HEK293 (cell line): ENCODE data around the gene CDNF.
A peak's percentile ranks its signal among the peaks of the same experiment; 100 is the strongest.

Experiments
- EGR2 ChIP-seq: fragments of 450-650 bp; formaldehyde crosslinking; IDR thresholded peaks from 2 replicates; pipeline ENCODE4 v1.5.1; 2016; ENCODE audit warnings: low read depth, missing biosample characterization, missing genetic modification characterization
- INSM2 ChIP-seq: fragments of 450-650 bp; formaldehyde crosslinking; IDR thresholded peaks from 2 replicates; pipeline ENCODE4 v1.5.1; 2016; ENCODE audit warnings: missing biosample characterization, missing genetic modification characterization
- KLF17 ChIP-seq: fragments of 450-650 bp; formaldehyde crosslinking; IDR thresholded peaks from 2 replicates; pipeline ENCODE4 v1.5.1; 2016; ENCODE audit warnings: missing biosample characterization, missing genetic modification characterization
- MYNN ChIP-seq: fragments of 450-650 bp; formaldehyde crosslinking; IDR thresholded peaks from 2 replicates; pipeline ENCODE4 v1.5.1; 2016; ENCODE audit warnings: missing biosample characterization, missing genetic modification characterization, borderline replicate concordance
- REPIN1 ChIP-seq: fragments of 450-650 bp; formaldehyde crosslinking; IDR thresholded peaks from 2 replicates; pipeline ENCODE4 v1.5.1; 2017; ENCODE audit warnings: missing biosample characterization, missing genetic modification characterization, low read depth
- ZFP37 ChIP-seq: fragments of 450-650 bp; formaldehyde crosslinking; IDR thresholded peaks from 2 replicates; pipeline ENCODE4 v1.5.1; 2016; ENCODE audit warnings: missing biosample characterization, missing genetic modification characterization
- ZNF121 ChIP-seq: fragments of 450-650 bp; formaldehyde crosslinking; IDR thresholded peaks from 2 replicates; pipeline ENCODE4 v1.5.1; 2016; ENCODE audit warnings: missing biosample characterization, missing genetic modification characterization
- ZNF146 ChIP-seq: fragments of 450-650 bp; formaldehyde crosslinking; IDR thresholded peaks from 2 replicates; pipeline ENCODE4 v1.5.1; 2016; ENCODE audit warnings: missing biosample characterization, missing genetic modification characterization
- ZNF433 ChIP-seq: fragments of 450-650 bp; formaldehyde crosslinking; IDR thresholded peaks from 2 replicates; pipeline ENCODE4 v1.5.1; 2016; ENCODE audit warnings: missing biosample characterization, missing genetic modification characterization, low read depth
- ZNF473 ChIP-seq: fragments of 450-650 bp; formaldehyde crosslinking; IDR thresholded peaks from 2 replicates; pipeline ENCODE4 v1.5.1; 2017; ENCODE audit warnings: missing biosample characterization, missing genetic modification characterization
- ZNF48 ChIP-seq: fragments of 450-650 bp; formaldehyde crosslinking; IDR thresholded peaks from 2 replicates; pipeline ENCODE4 v1.5.1; 2016; ENCODE audit warnings: missing biosample characterization, missing genetic modification characterization
- ZNF514 ChIP-seq: fragments of 450-650 bp; formaldehyde crosslinking; IDR thresholded peaks from 2 replicates; pipeline ENCODE4 v1.5.1; 2016; ENCODE audit warnings: missing biosample characterization, missing genetic modification characterization
- ZNF529 ChIP-seq: fragments of 450-650 bp; formaldehyde crosslinking; IDR thresholded peaks from 2 replicates; pipeline ENCODE4 v1.5.1; 2017; ENCODE audit warnings: missing genetic modification characterization, missing biosample characterization; ENCODE audit not compliant: insufficient replicate concordance
- ZNF530 ChIP-seq: fragments of 450-650 bp; formaldehyde crosslinking; IDR thresholded peaks from 2 replicates; pipeline ENCODE4 v1.5.1; 2016; ENCODE audit warnings: low read depth, missing biosample characterization, missing genetic modification characterization
- ZNF621 ChIP-seq: fragments of 450-650 bp; formaldehyde crosslinking; IDR thresholded peaks from 2 replicates; pipeline ENCODE4 v1.5.1; 2017; ENCODE audit warnings: missing biosample characterization, missing genetic modification characterization
- ZNF747 ChIP-seq: fragments of 450-650 bp; formaldehyde crosslinking; IDR thresholded peaks from 2 replicates; pipeline ENCODE4 v1.5.1; 2016; ENCODE audit warnings: missing biosample characterization, missing genetic modification characterization
- ZNF776 ChIP-seq: fragments of 450-650 bp; formaldehyde crosslinking; IDR thresholded peaks from 2 replicates; pipeline ENCODE4 v1.5.0; 2017; ENCODE audit warnings: missing biosample characterization, missing genetic modification characterization, borderline replicate concordance
- ZNF843 ChIP-seq: fragments of 450-650 bp; formaldehyde crosslinking; IDR thresholded peaks from 2 replicates; pipeline ENCODE4 v1.5.1; 2016; ENCODE audit warnings: missing biosample characterization, missing genetic modification characterization
- ZSCAN16 ChIP-seq: fragments of 450-650 bp; formaldehyde crosslinking; IDR thresholded peaks from 2 replicates; pipeline ENCODE4 v1.5.1; 2016; ENCODE audit warnings: missing biosample characterization, missing genetic modification characterization
- ZSCAN23 ChIP-seq: fragments of 450-650 bp; formaldehyde crosslinking; IDR thresholded peaks from 2 replicates; pipeline ENCODE4 v1.5.1; 2016; ENCODE audit warnings: missing biosample characterization, missing genetic modification characterization
- ZXDB ChIP-seq: fragments of 450-650 bp; formaldehyde crosslinking; IDR thresholded peaks from 2 replicates; pipeline ENCODE4 v1.5.1; 2016; ENCODE audit warnings: missing biosample characterization, missing genetic modification characterization
- TF ChIP-seq, protein P1 (sequence below): fragments of 450-650 bp; formaldehyde crosslinking; IDR thresholded peaks from 2 replicates; pipeline ENCODE4 v1.5.1; 2016; ENCODE audit warnings: missing biosample characterization, missing genetic modification characterization
- TF ChIP-seq, protein P2 (sequence below): fragments of 450-650 bp; formaldehyde crosslinking; IDR thresholded peaks from 2 replicates; pipeline ENCODE4 v1.5.1; 2016; ENCODE audit warnings: missing biosample characterization, missing genetic modification characterization
- TF ChIP-seq, protein P3 (sequence below): fragments of 450-650 bp; formaldehyde crosslinking; IDR thresholded peaks from 2 replicates; pipeline ENCODE4 v1.5.1; 2017; ENCODE audit warnings: missing biosample characterization, missing genetic modification characterization
- TF ChIP-seq, protein P4 (sequence below): fragments of 450-650 bp; formaldehyde crosslinking; IDR thresholded peaks from 2 replicates; pipeline ENCODE4 v1.5.1; 2016; ENCODE audit warnings: missing biosample characterization, missing genetic modification characterization, borderline replicate concordance
- TF ChIP-seq, protein P5 (sequence below): fragments of 450-650 bp; formaldehyde crosslinking; IDR thresholded peaks from 2 replicates; pipeline ENCODE4 v1.5.1; 2016; ENCODE audit warnings: missing biosample characterization, missing genetic modification characterization

Gene CDNF

DNA sequence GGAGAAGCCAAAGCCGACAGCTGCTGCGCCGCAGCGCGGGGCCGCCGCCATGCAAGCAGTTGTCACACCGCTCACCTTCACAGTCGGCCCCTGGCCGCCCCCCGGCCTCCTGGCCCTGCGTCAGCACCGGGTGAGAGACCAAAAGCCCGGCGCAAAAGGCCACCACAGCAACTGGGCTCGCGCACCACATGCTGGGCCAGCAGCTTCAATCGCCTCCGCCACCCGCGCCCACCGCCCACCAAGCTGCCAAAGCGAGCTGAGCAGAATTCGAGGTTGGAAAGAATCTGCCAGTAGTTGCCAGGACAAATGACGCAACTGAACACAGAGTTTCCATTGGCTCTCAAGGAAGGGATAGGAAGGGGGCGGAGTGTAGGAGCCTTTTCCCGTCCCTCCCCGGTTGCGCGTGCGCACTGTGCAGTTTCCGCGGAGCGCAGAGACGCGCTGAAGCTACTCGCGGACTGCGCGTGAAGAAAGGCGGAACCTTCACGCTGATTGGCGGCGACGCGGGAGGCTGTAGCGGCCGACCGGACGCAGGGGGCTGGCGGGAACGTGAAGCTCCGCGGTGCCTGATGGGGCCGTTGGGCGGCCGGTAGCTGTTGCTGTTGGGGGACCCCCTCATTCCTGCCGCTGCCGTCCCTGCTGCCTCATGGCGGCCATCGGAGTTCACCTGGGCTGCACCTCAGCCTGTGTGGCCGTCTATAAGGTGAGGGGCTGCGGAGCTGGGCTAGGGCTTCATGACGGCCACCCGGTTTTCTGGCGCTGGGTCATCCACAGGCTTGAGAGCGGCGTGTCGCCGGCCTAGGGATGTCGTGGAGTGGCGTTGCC lies at the start of gene CDNF, which contains the start of the genes HSPA14 and MSANTD7 (continued):
- TF ChIP-seq, protein P1, sequence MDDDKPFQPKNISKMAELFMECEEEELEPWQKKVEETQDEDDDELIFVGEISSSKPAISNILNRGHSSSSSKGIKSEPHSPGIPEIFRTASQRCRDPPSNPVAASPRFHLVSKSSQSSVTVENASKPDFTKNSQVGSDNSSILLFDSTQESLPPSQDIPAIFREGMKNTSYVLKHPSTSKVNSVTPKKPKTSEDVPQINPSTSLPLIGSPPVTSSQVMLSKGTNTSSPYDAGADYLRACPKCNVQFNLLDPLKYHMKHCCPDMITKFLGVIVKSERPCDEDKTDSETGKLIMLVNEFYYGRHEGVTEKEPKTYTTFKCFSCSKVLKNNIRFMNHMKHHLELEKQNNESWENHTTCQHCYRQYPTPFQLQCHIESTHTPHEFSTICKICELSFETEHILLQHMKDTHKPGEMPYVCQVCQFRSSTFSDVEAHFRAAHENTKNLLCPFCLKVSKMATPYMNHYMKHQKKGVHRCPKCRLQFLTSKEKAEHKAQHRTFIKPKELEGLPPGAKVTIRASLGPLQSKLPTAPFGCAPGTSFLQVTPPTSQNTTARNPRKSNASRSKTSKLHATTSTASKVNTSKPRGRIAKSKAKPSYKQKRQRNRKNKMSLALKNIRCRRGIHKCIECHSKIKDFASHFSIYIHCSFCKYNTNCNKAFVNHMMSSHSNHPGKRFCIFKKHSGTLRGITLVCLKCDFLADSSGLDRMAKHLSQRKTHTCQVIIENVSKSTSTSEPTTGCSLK (tag by site-specific recombination), result no peak
- TF ChIP-seq ZNF530 (no peak), ZXDB (peak; percentile 62), ZNF776 (tag by site-specific recombination) (no peak), MYNN (tag by site-specific recombination) (no peak), KLF17 (no peak), REPIN1 (tag by site-specific recombination) (0 out of 2 replicates have a peak, but pooled peaks have one; percentile 49), EGR2 (tag by site-specific recombination) (peak; percentile 97), ZSCAN16 (tag by site-specific recombination) (no peak), ZNF433 (tag by site-specific recombination) (no peak), ZFP37 (peak; percentile 77), ZNF514 (tag by site-specific recombination) (no peak), ZNF473 (tag by site-specific recombination) (no peak), ZNF621 (tag by site-specific recombination) (no peak), ZSCAN23 (tag by site-specific recombination) (no peak), ZNF843 (0 out of 2 replicates have a peak, but pooled peaks have one; percentile 20), ZNF146 (tag by site-specific recombination) (no peak), ZNF48 (tag by site-specific recombination) (no peak), INSM2 (peak; percentile 30; the same call in 1 of the 2 replicates), ZNF747 (tag by site-specific recombination) (no peak), ZNF529 (tag by site-specific recombination) (no peak), ZNF121 (no peak)
- TF ChIP-seq, protein P2, sequence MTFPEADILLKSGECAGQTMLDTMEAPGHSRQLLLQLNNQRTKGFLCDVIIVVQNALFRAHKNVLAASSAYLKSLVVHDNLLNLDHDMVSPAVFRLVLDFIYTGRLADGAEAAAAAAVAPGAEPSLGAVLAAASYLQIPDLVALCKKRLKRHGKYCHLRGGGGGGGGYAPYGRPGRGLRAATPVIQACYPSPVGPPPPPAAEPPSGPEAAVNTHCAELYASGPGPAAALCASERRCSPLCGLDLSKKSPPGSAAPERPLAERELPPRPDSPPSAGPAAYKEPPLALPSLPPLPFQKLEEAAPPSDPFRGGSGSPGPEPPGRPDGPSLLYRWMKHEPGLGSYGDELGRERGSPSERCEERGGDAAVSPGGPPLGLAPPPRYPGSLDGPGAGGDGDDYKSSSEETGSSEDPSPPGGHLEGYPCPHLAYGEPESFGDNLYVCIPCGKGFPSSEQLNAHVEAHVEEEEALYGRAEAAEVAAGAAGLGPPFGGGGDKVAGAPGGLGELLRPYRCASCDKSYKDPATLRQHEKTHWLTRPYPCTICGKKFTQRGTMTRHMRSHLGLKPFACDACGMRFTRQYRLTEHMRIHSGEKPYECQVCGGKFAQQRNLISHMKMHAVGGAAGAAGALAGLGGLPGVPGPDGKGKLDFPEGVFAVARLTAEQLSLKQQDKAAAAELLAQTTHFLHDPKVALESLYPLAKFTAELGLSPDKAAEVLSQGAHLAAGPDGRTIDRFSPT (tag by site-specific recombination), result peak; percentile 33; the same call in 1 of the 2 replicates
- TF ChIP-seq, protein P3, sequence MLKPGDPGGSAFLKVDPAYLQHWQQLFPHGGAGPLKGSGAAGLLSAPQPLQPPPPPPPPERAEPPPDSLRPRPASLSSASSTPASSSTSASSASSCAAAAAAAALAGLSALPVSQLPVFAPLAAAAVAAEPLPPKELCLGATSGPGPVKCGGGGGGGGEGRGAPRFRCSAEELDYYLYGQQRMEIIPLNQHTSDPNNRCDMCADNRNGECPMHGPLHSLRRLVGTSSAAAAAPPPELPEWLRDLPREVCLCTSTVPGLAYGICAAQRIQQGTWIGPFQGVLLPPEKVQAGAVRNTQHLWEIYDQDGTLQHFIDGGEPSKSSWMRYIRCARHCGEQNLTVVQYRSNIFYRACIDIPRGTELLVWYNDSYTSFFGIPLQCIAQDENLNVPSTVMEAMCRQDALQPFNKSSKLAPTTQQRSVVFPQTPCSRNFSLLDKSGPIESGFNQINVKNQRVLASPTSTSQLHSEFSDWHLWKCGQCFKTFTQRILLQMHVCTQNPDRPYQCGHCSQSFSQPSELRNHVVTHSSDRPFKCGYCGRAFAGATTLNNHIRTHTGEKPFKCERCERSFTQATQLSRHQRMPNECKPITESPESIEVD, result no peak
- TF ChIP-seq, protein P4, sequence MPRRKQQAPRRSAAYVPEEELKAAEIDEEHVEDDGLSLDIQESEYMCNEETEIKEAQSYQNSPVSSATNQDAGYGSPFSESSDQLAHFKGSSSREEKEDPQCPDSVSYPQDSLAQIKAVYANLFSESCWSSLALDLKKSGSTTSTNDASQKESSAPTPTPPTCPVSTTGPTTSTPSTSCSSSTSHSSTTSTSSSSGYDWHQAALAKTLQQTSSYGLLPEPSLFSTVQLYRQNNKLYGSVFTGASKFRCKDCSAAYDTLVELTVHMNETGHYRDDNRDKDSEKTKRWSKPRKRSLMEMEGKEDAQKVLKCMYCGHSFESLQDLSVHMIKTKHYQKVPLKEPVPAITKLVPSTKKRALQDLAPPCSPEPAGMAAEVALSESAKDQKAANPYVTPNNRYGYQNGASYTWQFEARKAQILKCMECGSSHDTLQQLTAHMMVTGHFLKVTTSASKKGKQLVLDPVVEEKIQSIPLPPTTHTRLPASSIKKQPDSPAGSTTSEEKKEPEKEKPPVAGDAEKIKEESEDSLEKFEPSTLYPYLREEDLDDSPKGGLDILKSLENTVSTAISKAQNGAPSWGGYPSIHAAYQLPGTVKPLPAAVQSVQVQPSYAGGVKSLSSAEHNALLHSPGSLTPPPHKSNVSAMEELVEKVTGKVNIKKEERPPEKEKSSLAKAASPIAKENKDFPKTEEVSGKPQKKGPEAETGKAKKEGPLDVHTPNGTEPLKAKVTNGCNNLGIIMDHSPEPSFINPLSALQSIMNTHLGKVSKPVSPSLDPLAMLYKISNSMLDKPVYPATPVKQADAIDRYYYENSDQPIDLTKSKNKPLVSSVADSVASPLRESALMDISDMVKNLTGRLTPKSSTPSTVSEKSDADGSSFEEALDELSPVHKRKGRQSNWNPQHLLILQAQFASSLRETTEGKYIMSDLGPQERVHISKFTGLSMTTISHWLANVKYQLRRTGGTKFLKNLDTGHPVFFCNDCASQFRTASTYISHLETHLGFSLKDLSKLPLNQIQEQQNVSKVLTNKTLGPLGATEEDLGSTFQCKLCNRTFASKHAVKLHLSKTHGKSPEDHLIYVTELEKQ (tag by site-specific recombination), result no peak
- TF ChIP-seq, protein P5, sequence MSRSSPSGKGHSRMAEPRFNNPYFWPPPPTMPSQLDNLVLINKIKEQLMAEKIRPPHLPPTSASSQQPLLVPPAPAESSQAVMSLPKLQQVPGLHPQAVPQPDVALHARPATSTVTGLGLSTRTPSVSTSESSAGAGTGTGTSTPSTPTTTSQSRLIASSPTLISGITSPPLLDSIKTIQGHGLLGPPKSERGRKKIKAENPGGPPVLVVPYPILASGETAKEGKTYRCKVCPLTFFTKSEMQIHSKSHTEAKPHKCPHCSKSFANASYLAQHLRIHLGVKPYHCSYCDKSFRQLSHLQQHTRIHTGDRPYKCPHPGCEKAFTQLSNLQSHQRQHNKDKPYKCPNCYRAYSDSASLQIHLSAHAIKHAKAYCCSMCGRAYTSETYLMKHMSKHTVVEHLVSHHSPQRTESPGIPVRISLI (tag by site-specific recombination), result no peak
